CD14-positive monocyte (primary cell): ENCODE measurements around the gene GDF9. TPM values are rescaled to one million over a fixed set of nuclear protein-coding genes. Genes with fewer than 3 reads are reported as not detected.

Experiments
- DNase-seq, 3 donors: peaks; one replicate each; pipeline ENCODE4 v3.0.0-alpha.2; 2011 to 2022
- H2AFZ ChIP-seq: 2 replicates; pipeline ENCODE4 v1.6.0; 2012; ENCODE audit warnings: mild to moderate bottlenecking, low read depth, low read length, inconsistent platforms; ENCODE audit not compliant: insufficient read depth, poor library complexity, severe bottlenecking
- H3K27ac ChIP-seq, 2 donors: 1 replicate in 1 of 2; 2 replicates in 1 of 2; pipeline ENCODE4 v1.5.1; 2012 to 2013; ENCODE audit warnings: low read length in 2 of 2, control low read depth in 1 of 2, inconsistent platforms in 1 of 2, low read depth in 1 of 2, mild to moderate bottlenecking in 1 of 2
- H3K27me3 ChIP-seq, 2 donors: one replicate each; pipeline versions ENCODE4 v1.6.0 to v1.6.1; 2011 to 2013; ENCODE audit warnings: low read length in 2 of 2; ENCODE audit not compliant: control insufficient read depth in 2 of 2, insufficient read depth in 2 of 2
- H3K36me3 ChIP-seq, 2 donors: replicated peaks in 1 of 2; 1 replicate in 1 of 2; 2 replicates in 1 of 2; pipeline versions ENCODE4 v1.5.1 to v1.6.1; 2012 to 2013; ENCODE audit warnings: low read length in 2 of 2, control low read depth in 1 of 2, inconsistent platforms in 1 of 2, mild to moderate bottlenecking in 1 of 2; ENCODE audit not compliant: insufficient read depth in 2 of 2, control insufficient read depth in 1 of 2
- H3K4me1 ChIP-seq, 2 donors: 1 replicate in 1 of 2; 2 replicates in 1 of 2; pipeline versions ENCODE4 v1.5.1 to v1.6.1; 2012 to 2013; ENCODE audit warnings: low read length in 2 of 2, control low read depth in 1 of 2, inconsistent platforms in 1 of 2, mild to moderate bottlenecking in 1 of 2, moderate library complexity in 1 of 2; ENCODE audit not compliant: insufficient read depth in 2 of 2, control insufficient read depth in 1 of 2
- H3K4me2 ChIP-seq: replicated peaks from 2 replicates; pipeline ENCODE3; 2012; ENCODE audit warnings: low read length, moderate library complexity, mild to moderate bottlenecking; ENCODE audit not compliant: poor library complexity, severe bottlenecking; ENCODE audit errors: extremely low read depth
- H3K4me3 ChIP-seq, 3 experiments: fragments of 200-600 bp in 1 of 3; sonication (generic) in 1 of 3; replicated peaks in 1 of 3; 1 replicate in 2 of 3; 2 replicates in 1 of 3; pipeline ENCODE4 v1.5.1; 2011 to 2013; ENCODE audit warnings: low read length in 3 of 3, mild to moderate bottlenecking in 3 of 3, control low read depth in 2 of 3, low read depth in 2 of 3, inconsistent platforms in 1 of 3, moderate library complexity in 1 of 3
- H3K79me2 ChIP-seq: 2 replicates; pipeline ENCODE4 v1.6.0; 2012; ENCODE audit warnings: mild to moderate bottlenecking, control low read depth, inconsistent platforms, low read length, moderate library complexity; ENCODE audit not compliant: insufficient read depth
- H3K9ac ChIP-seq: 2 replicates; pipeline ENCODE4 v1.6.0; 2017; ENCODE audit warnings: low read length, mild to moderate bottlenecking; ENCODE audit not compliant: insufficient read depth, poor library complexity, severe bottlenecking
- H3K9me3 ChIP-seq, 2 donors: replicated peaks in 1 of 2; 1 replicate in 1 of 2; 2 replicates in 1 of 2; pipeline versions ENCODE4 v1.5.1 to v1.6.1; 2012 to 2013; ENCODE audit warnings: low read length in 2 of 2, control low read depth in 1 of 2; ENCODE audit not compliant: control insufficient read depth in 1 of 2, insufficient read depth in 1 of 2
- H4K20me1 ChIP-seq: 2 replicates; pipeline ENCODE4 v1.6.0; 2012; ENCODE audit warnings: mild to moderate bottlenecking, low read length, control low read depth, moderate library complexity; ENCODE audit not compliant: insufficient read depth
- H3K27ac Mint-ChIP-seq, 7 donors: one replicate each; pipeline ENCODE4 v1.8.0; 2020; ENCODE audit warnings: mild to moderate bottlenecking in 7 of 7, mixed read lengths in 7 of 7, moderate library complexity in 6 of 7, inconsistent platforms in 2 of 7
- H3K27me3 Mint-ChIP-seq, 3 donors: one replicate each; pipeline ENCODE4 v1.8.0; 2021 to 2022; ENCODE audit warnings: low read depth in 3 of 3, mild to moderate bottlenecking in 3 of 3, mixed read lengths in 3 of 3, moderate library complexity in 3 of 3, inconsistent platforms in 1 of 3
- H3K36me3 Mint-ChIP-seq, 2 donors: one replicate each; pipeline ENCODE4 v1.8.0; 2020; ENCODE audit warnings: mixed read lengths in 2 of 2, inconsistent platforms in 1 of 2, mild to moderate bottlenecking in 1 of 2
- H3K4me1 Mint-ChIP-seq: one replicate; pipeline ENCODE4 v1.8.0; 2020; ENCODE audit warnings: mild to moderate bottlenecking, mixed read lengths
- H3K4me3 Mint-ChIP-seq, 2 donors: one replicate each; pipeline ENCODE4 v1.8.0; 2020; ENCODE audit warnings: mild to moderate bottlenecking in 2 of 2, mixed read lengths in 2 of 2, moderate library complexity in 1 of 2
- H3K9me3 Mint-ChIP-seq, 7 donors: one replicate each; pipeline ENCODE4 v1.8.0; 2020 to 2022; ENCODE audit warnings: mixed read lengths in 7 of 7, mild to moderate bottlenecking in 6 of 7, moderate library complexity in 6 of 7, inconsistent platforms in 2 of 7
- CTCF ChIP-seq: fragments of 200-600 bp; IDR thresholded peaks from one replicate; pipeline ENCODE4 v1.8.0; 2022; ENCODE audit warnings: antibody characterized with exemption, mild to moderate bottlenecking
- WGBS: methylation state at CpG from one replicate; pipeline ENCODE4 v1.1.5; 2013; ENCODE audit warnings: missing lambda C conversion rate; ENCODE audit not compliant: insufficient coverage; 5-methylcytosine and 5-hydroxymethylcytosine counted together
- intact Hi-C, 2 donors: fragments of 100-400 bp; cut with micrococcal nuclease; formaldehyde crosslinking; loops; one replicate each; pipeline versions ENCODE4 v1.15.0 to v1.15.1; 2023
- polyA plus RNA-seq, 3 donors: library from polyadenylated mRNA; depleted of rRNA in 1 of 3; unstranded in 2 of 3; stranded (reverse) in 1 of 3; fragments of 300-500 nt in 2 of 3; fragments of >200 nt in 1 of 3; fragmentation: Illumina TruSeq in 2 of 3; gene quantifications; 1 replicate in 2 of 3; 2 replicates in 1 of 3; pipeline ENCODE4 v1.2.3, GENCODE V29; 2012 to 2021

The GDF9 gene
- polyA plus RNA-seq, 3 donors, result 0.55 TPM; not detected in 2

GRCh38 chr5:132838516-132839282, 27.6 kb downstream of the GDF9 start:
- peak overlapping the region in 1 of 3 experiments; percentile 52 for H3K4me3 ChIP-seq
- no peaks in the 10 kb centered on the region for H3K27me3 ChIP-seq
- no peak overlapping the region for H3K9ac ChIP-seq
- Mint-ChIP-seq H3K4me1 (peaks cover 63% of the 10 kb centered on the region), H3K9me3 (peaks cover 0 to 2% (median 0%) of the 10 kb centered on the region in 7 donors), H3K36me3 (no peaks in the 10 kb centered on the region), H3K27me3 (peaks cover 0 to 2% (median 0%) of the 10 kb centered on the region in 3 donors), H3K4me3 (no peak overlapping the region), H3K27ac (peak overlapping the region; percentile 22 to 94 (median 85))
- no peak for DNase-seq
- no peak for TF ChIP-seq CTCF
- H3K4me1 ChIP-seq, result peaks cover 64 to 67% of the 10 kb centered on the region in 2 donors
- no peaks in the 10 kb centered on the region for H4K20me1 ChIP-seq
- no peak overlapping the region for H2AFZ ChIP-seq
- peak overlapping the region in 1 of 2 donors; percentile 87 for H3K27ac ChIP-seq
- intact Hi-C loops, result no loop called here
- no peaks in the 10 kb centered on the region for H3K79me2 ChIP-seq
- WGBS, result no CpG with 5 or more reads among the region's 3 CpGs
- no peak overlapping the region for H3K4me2 ChIP-seq
- H3K36me3 ChIP-seq, result no peaks in the 10 kb centered on the region
- H3K9me3 ChIP-seq, result no peaks in the 10 kb centered on the region

GRCh38 chr5:132837868-132838267, 28.4 kb downstream of the GDF9 start:
- no peak overlapping the region for H2AFZ ChIP-seq
- peaks cover 0 to 4% (median 2%) of the 10 kb centered on the region in 3 donors for H3K27me3 Mint-ChIP-seq
- H3K4me1 Mint-ChIP-seq, result peaks cover 63% of the 10 kb centered on the region
- peaks cover 0 to 2% (median 0%) of the 10 kb centered on the region in 7 donors for H3K9me3 Mint-ChIP-seq
- peak overlapping the region in 1 of 2 donors; percentile 63 for H3K27ac ChIP-seq
- no peaks in the 10 kb centered on the region for H3K9me3 ChIP-seq
- H3K36me3 Mint-ChIP-seq, result no peaks in the 10 kb centered on the region
- H3K36me3 ChIP-seq, result no peaks in the 10 kb centered on the region
- H3K4me2 ChIP-seq, result no peak overlapping the region
- no peak for TF ChIP-seq CTCF
- peaks cover 64 to 67% of the 10 kb centered on the region in 2 donors for H3K4me1 ChIP-seq
- H3K79me2 ChIP-seq, result no peaks in the 10 kb centered on the region
- peak overlapping the region; percentile 52 to 92 (median 85) for H3K27ac Mint-ChIP-seq
- H3K4me3 ChIP-seq, result no peak overlapping the region
- WGBS, result 42% methylated on average over 2 of the region's 2 CpGs
- H3K27me3 ChIP-seq, result no peaks in the 10 kb centered on the region
- H4K20me1 ChIP-seq, result no peaks in the 10 kb centered on the region
- intact Hi-C loops, result no loop called here
- peak overlapping the region in 1 of 2 donors; percentile 13 for H3K4me3 Mint-ChIP-seq
- H3K9ac ChIP-seq, result no peak overlapping the region
- no peak for DNase-seq
